Kidney (tissue), 14 donors: ENCODE measurements around the gene CPN2. TPM values are rescaled to one million over a fixed set of nuclear protein-coding genes. Genes with fewer than 3 reads are reported as not detected.
A peak's percentile ranks its signal among the peaks of the same experiment; 100 is the strongest.

ENCODE experiments used
- DNase-seq, 5 donors: peaks; one replicate each; pipeline ENCODE4 v3.0.0-alpha.2; 2013 to 2020
- FAIRE-seq: peaks from 2 replicates; lab custom pipeline; 2012; peaks lifted over from hg19 to GRCh38; lab: Jason Lieb, UNC
- H3K27ac ChIP-seq, 2 donors: one replicate each; pipeline ENCODE4 v1.7.0; 2013; ENCODE audit warnings: low read depth in 2 of 2, low read length in 2 of 2, inconsistent platforms in 1 of 2
- H3K27me3 ChIP-seq: one replicate; pipeline ENCODE4 v1.7.1; 2013; ENCODE audit warnings: low read length, inconsistent platforms; ENCODE audit not compliant: control insufficient read depth, insufficient read depth
- H3K36me3 ChIP-seq, 3 donors: one replicate each; pipeline versions ENCODE4 v1.7.0 to v1.7.1; 2013; ENCODE audit warnings: low read length in 3 of 3, control low read depth in 1 of 3, inconsistent platforms in 1 of 3; ENCODE audit not compliant: insufficient read depth in 3 of 3, control insufficient read depth in 2 of 3
- H3K4me1 ChIP-seq, 3 donors: one replicate each; pipeline versions ENCODE4 v1.7.0 to v1.7.1; 2013; ENCODE audit warnings: low read length in 3 of 3, inconsistent platforms in 1 of 3, low read depth in 1 of 3; ENCODE audit not compliant: control insufficient read depth in 2 of 3, insufficient read depth in 2 of 3
- H3K4me3 ChIP-seq, 3 donors: one replicate each; pipeline versions ENCODE4 v1.7.0 to v1.8.1; 2013; ENCODE audit warnings: low read length in 3 of 3, control low read depth in 1 of 3, inconsistent platforms in 1 of 3
- H3K9ac ChIP-seq, 3 donors: one replicate each; pipeline versions ENCODE4 v1.7.0 to v1.7.1; 2013; ENCODE audit warnings: low read length in 3 of 3, control low read depth in 1 of 3, inconsistent platforms in 1 of 3
- H3K9me3 ChIP-seq, 3 donors: one replicate each; pipeline versions ENCODE4 v1.7.0 to v1.7.1; 2013; ENCODE audit warnings: low read length in 3 of 3, control low read depth in 1 of 3, inconsistent platforms in 1 of 3; ENCODE audit not compliant: control insufficient read depth in 2 of 3, insufficient read depth in 1 of 3
- CTCF ChIP-seq: IDR thresholded peaks from 3 replicates; pipeline ENCODE4 v1.5.1; 2012; ENCODE audit warnings: mild to moderate bottlenecking, moderate library complexity, borderline replicate concordance; ENCODE audit not compliant: insufficient read depth; ENCODE audit errors: extremely low read depth
- intact Hi-C: fragments of 100-400 bp; cut with DNase I; formaldehyde crosslinking; loops from one replicate; pipeline ENCODE4 v1.11.1; 2022
- polyA plus RNA-seq: library from polyadenylated mRNA; stranded (reverse); fragments of 350-450 nt; fragmentation: Illumina TruSeq; extraction: RNeasy Lipid Tissue Mini Kit (QIAGEN cat#74804); gene quantifications from one replicate; pipeline ENCODE4 v1.2.3, GENCODE V29; 2014; ENCODE audit warnings: low read depth, low replicate concordance; ENCODE audit not compliant: insufficient read depth
- total RNA-seq: library from RNA; stranded (reverse); fragmentation: NEBNext Ultra II Directional; extraction: Animal tissue kit (Norgen Biotek cat#: 25700); gene quantifications from one replicate; pipeline ENCODE4 v1.2.1, GENCODE V29; 2021
- donor health status: control.
- donor health status: control.
- donor health status: control.
- donor health status: control.
- donor health status: control.
- donor health status: DM: yes; HTN: yes; CAD: no.
- donor health status: Normal renal cell carcinoma (clear cell type).

CPN2 gene
- total and polyA plus RNA-seq, 2 donors from 2014 or later: 0.72 to 15.8 TPM

- TF ChIP-seq CTCF: no peak
- no peaks in the 10 kb centered on the region for H3K36me3 ChIP-seq
- FAIRE-seq (no peak), DNase-seq (peak in 1 of 5 donors; percentile 58)
- H3K27ac ChIP-seq: no peak within 1 kb of the TSS
- no peaks in the 10 kb centered on the region for H3K9me3 ChIP-seq
- H3K9ac ChIP-seq: no peak within 1 kb of the TSS
- H3K27me3 ChIP-seq: no peaks in the 10 kb centered on the region
- no peaks in the 10 kb centered on the region for H3K4me1 ChIP-seq
- intact Hi-C loops: no loop called here
- no peak within 1 kb of the TSS for H3K4me3 ChIP-seq
These were observed 18.6 kb upstream of the CPN2 start, which contains the start of gene LRRC15 for GRCh38 chr3:194369522-194370279. Gene LRRC15, minus strand, starts transcription at chr3:194369743. Its CDS starts 8,700 bp downstream, at chr3:194361043.

- Histone ChIP-seq H3K9ac (no peak overlapping the region), H3K4me3 (no peak overlapping the region), H3K27me3 (no peaks in the 10 kb centered on the region), H3K4me1 (no peaks in the 10 kb centered on the region), H3K27ac (no peak overlapping the region), H3K9me3 (no peaks in the 10 kb centered on the region), H3K36me3 (no peaks in the 10 kb centered on the region)
- TF ChIP-seq CTCF: no peak
- no peak for FAIRE-seq
- DNase-seq: no peak
- intact Hi-C loops: no loop called here
These were observed 17.8 kb upstream of the CPN2 start for GRCh38 chr3:194368918-194369317.

- Histone ChIP-seq H3K27me3 (no peaks in the 10 kb centered on the region), H3K9me3 (no peaks in the 10 kb centered on the region), H3K4me1 (no peaks in the 10 kb centered on the region), H3K4me3 (no peak overlapping the region), H3K9ac (no peak overlapping the region), H3K27ac (no peak overlapping the region), H3K36me3 (no peaks in the 10 kb centered on the region)
- DNase-seq (peak in 2 of 5 donors; percentile 15 to 37), FAIRE-seq (no peak)
- intact Hi-C loops: no loop called here
- no peak for TF ChIP-seq CTCF
These were observed 17.1 kb upstream of the CPN2 start for GRCh38 chr3:194367992-194368841.
